ENCODE data around the gene RABEP2.
"Not testable (repeated sequence)": the region's sequence is repeated elsewhere in the genome, so short reads cannot be mapped to it uniquely, and the experiment has no call there.

The RABEP2 gene

GRCh38 chr16:28932339-28933141 lies 7.5 kb upstream of the RABEP2 start:
- no peak for DNase-seq (ENCODE audit: low spot score)
- FAIRE-seq: no peak

GRCh38 chr16:28931801-28932225 lies 6.8 kb upstream of the RABEP2 start, which contains the start of gene CD19:
Gene CD19 (plus strand): TSS chr16:28931971. CDS start chr16:28932001, 30 bp downstream.
- DNase-seq (ENCODE audit: low spot score) (no peak), FAIRE-seq (no peak)

GRCh38 chr16:28930652-28931051 lies 5.6 kb upstream of the RABEP2 start:
- DNase-seq (ENCODE audit: low spot score) (no peak), FAIRE-seq (no peak)

- no peak for DNase-seq (ENCODE audit: low spot score)
- no peak for FAIRE-seq
Measured at GRCh38 chr16:28930203-28930602, 5.2 kb upstream of the RABEP2 start.

- DNase-seq (ENCODE audit: low spot score) (no peak), FAIRE-seq (no peak)
Measured at GRCh38 chr16:28927815-28928214, 2.8 kb upstream of the RABEP2 start.

- not testable (repeated sequence) for FAIRE-seq; DNase-seq (ENCODE audit: low spot score)
Measured at GRCh38 chr16:28926284-28926683, 1.2 kb upstream of the RABEP2 start.

GRCh38 chr16:28925386-28926228 lies 569 bp upstream of the RABEP2 start:
- FAIRE-seq: no peak
- DNase-seq (ENCODE audit: low spot score): peak; percentile 63

GRCh38 chr16:28924399-28924761 lies 658 bp downstream of the RABEP2 start:
- DNase-seq (ENCODE audit: low spot score) (no peak), FAIRE-seq (no peak)

- FAIRE-seq (no peak), DNase-seq (ENCODE audit: low spot score) (no peak)
Measured at GRCh38 chr16:28923652-28924398, 1.2 kb downstream of the RABEP2 start.

GRCh38 chr16:28923231-28923587 lies 1.8 kb downstream of the RABEP2 start:
- no peak for DNase-seq (ENCODE audit: low spot score)
- no peak for FAIRE-seq

- FAIRE-seq: no peak
Measured at GRCh38 chr16:28918698-28919097, 6.3 kb downstream of the RABEP2 start.

GRCh38 chr16:28917095-28917494 lies 7.9 kb downstream of the RABEP2 start:
- no peak for DNase-seq (ENCODE audit: low spot score)
- no peak for FAIRE-seq

More at GRCh38 chr16:28918698-28919097, 6.3 kb downstream of the RABEP2 start:
- no peak for DNase-seq (ENCODE audit: low spot score)

- FAIRE-seq (no peak), DNase-seq (ENCODE audit: low spot score) (no peak)
Measured at GRCh38 chr16:28915181-28915580, 9.9 kb downstream of the RABEP2 start.

GRCh38 chr16:28913946-28914724 lies 10.9 kb downstream of the RABEP2 start:
- FAIRE-seq (no peak), DNase-seq (ENCODE audit: low spot score) (no peak)

GRCh38 chr16:28912558-28912957 lies 12.5 kb downstream of the RABEP2 start:
- no peak for DNase-seq (ENCODE audit: low spot score)

GRCh38 chr16:28910086-28911031 lies 14.7 kb downstream of the RABEP2 start:
- FAIRE-seq (no peak), DNase-seq (ENCODE audit: low spot score) (peak; percentile 18)

More at GRCh38 chr16:28912558-28912957, 12.5 kb downstream of the RABEP2 start:
- no peak for FAIRE-seq

- FAIRE-seq (no peak), DNase-seq (ENCODE audit: low spot score) (no peak)
Measured at GRCh38 chr16:28905800-28906372, 19.2 kb downstream of the RABEP2 start.

- DNase-seq (ENCODE audit: low spot score) (no peak), FAIRE-seq (no peak)
Measured at GRCh38 chr16:28905229-28905754, 19.7 kb downstream of the RABEP2 start.

- FAIRE-seq (no peak), DNase-seq (ENCODE audit: low spot score) (no peak)
Measured at GRCh38 chr16:28904828-28905227, 20.2 kb downstream of the RABEP2 start.

Measured in RCC 7860 (cell line).